ENCODE results near the gene BCCIP.

The BCCIP gene

GRCh38 chr10:125797994-125798662 lies 25.2 kb upstream of the BCCIP start:
- no peak for DNase-seq (ENCODE audit: low read depth in 1 of 2, low spot score in 1 of 2)

- no peak for DNase-seq (ENCODE audit: low read depth in 1 of 2, low spot score in 1 of 2)
These were observed 23.7 kb upstream of the BCCIP start for GRCh38 chr10:125799451-125800182.

- DNase-seq (ENCODE audit: low read depth in 1 of 2, low spot score in 1 of 2), result no peak
These were observed 21.8 kb upstream of the BCCIP start for GRCh38 chr10:125801574-125801973.

GRCh38 chr10:125802131-125802530 lies 21.2 kb upstream of the BCCIP start:
- DNase-seq (ENCODE audit: low read depth in 1 of 2, low spot score in 1 of 2), result no peak

GRCh38 chr10:125802739-125803138 lies 20.6 kb upstream of the BCCIP start:
- DNase-seq (ENCODE audit: low read depth in 1 of 2, low spot score in 1 of 2), result no peak

GRCh38 chr10:125808047-125808446 lies 15.3 kb upstream of the BCCIP start:
- DNase-seq (ENCODE audit: low read depth in 1 of 2, low spot score in 1 of 2), result no peak

- DNase-seq (ENCODE audit: low read depth in 1 of 2, low spot score in 1 of 2), result no peak
These were observed 12.1 kb upstream of the BCCIP start for GRCh38 chr10:125811251-125811650.

- DNase-seq (ENCODE audit: low read depth in 1 of 2, low spot score in 1 of 2), result no peak
These were observed 11.1 kb upstream of the BCCIP start for GRCh38 chr10:125812128-125812750.

GRCh38 chr10:125815764-125816163 lies 7.6 kb upstream of the BCCIP start:
- no peak for DNase-seq (ENCODE audit: low read depth in 1 of 2, low spot score in 1 of 2)

- no peak for DNase-seq (ENCODE audit: low read depth in 1 of 2, low spot score in 1 of 2)
These were observed 6.8 kb upstream of the BCCIP start for GRCh38 chr10:125816548-125816947.

- DNase-seq (ENCODE audit: low read depth in 1 of 2, low spot score in 1 of 2), result no peak
These were observed 5.9 kb upstream of the BCCIP start for GRCh38 chr10:125817337-125817946.

GRCh38 chr10:125820701-125821100 lies 2.6 kb upstream of the BCCIP start:
- no peak for DNase-seq (ENCODE audit: low read depth in 1 of 2, low spot score in 1 of 2)

- DNase-seq (ENCODE audit: low read depth in 1 of 2, low spot score in 1 of 2), result no peak
These were observed 411 bp downstream of the BCCIP start for GRCh38 chr10:125823663-125824251.

- DNase-seq (ENCODE audit: low read depth in 1 of 2, low spot score in 1 of 2), result no peak
These were observed 1.4 kb downstream of the BCCIP start for GRCh38 chr10:125824736-125825135.

- no peak for DNase-seq (ENCODE audit: low read depth in 1 of 2, low spot score in 1 of 2)
These were observed 3.8 kb downstream of the BCCIP start for GRCh38 chr10:125827133-125827532.

- no peak for DNase-seq (ENCODE audit: low read depth in 1 of 2, low spot score in 1 of 2)
These were observed 5.0 kb downstream of the BCCIP start for GRCh38 chr10:125828311-125828710.

GRCh38 chr10:125836746-125837145 lies 13.4 kb downstream of the BCCIP start:
- no peak for DNase-seq (ENCODE audit: low read depth in 1 of 2, low spot score in 1 of 2)

GRCh38 chr10:125838802-125839575 lies 15.6 kb downstream of the BCCIP start:
- no peak for DNase-seq (ENCODE audit: low read depth in 1 of 2, low spot score in 1 of 2)

GRCh38 chr10:125840406-125840805 lies 17.1 kb downstream of the BCCIP start:
- DNase-seq (ENCODE audit: low read depth in 1 of 2, low spot score in 1 of 2), result no peak

- DNase-seq (ENCODE audit: low read depth in 1 of 2, low spot score in 1 of 2), result no peak
These were observed 17.6 kb downstream of the BCCIP start for GRCh38 chr10:125840955-125841354.

All from activated CD4-positive, alpha-beta T cell treated with anti-CD3 and anti-CD28 coated beads, Interleukin-2, amount 50 U/mL, for 24 hours (primary cell).